Spleen (tissue), 7 donors: ENCODE results near the gene TSHZ3.

Source experiments
- POLR2A ChIP-seq, 3 donors: fragments of 450-650 bp; IDR thresholded peaks; one replicate each; pipeline ENCODE4 v1.5.1; 2017; ENCODE audit warnings: antibody characterized with exemption in 3 of 3, mild to moderate bottlenecking in 1 of 3
- POLR2AphosphoS5 ChIP-seq, 3 donors: sonication (generic); formaldehyde crosslinking; IDR thresholded peaks; one replicate each; pipeline ENCODE4 v1.5.1; 2017; ENCODE audit warnings: antibody characterized with exemption in 3 of 3
- TF ChIP-seq, protein P1 (sequence below), 11 experiments: fragments of 200-600 bp in 7 of 11; fragments of 450-650 bp in 4 of 11; sonication (generic) in 4 of 11; IDR thresholded peaks in 8 of 11; conservative IDR thresholded peaks in 3 of 11; 1 replicate in 7 of 11; 2 replicates in 4 of 11; pipeline versions ENCODE4 v1.4.0 to v1.8.0; 2016 to 2021; ENCODE audit warnings: antibody characterized with exemption in 11 of 11, inconsistent platforms in 4 of 11, mild to moderate bottlenecking in 1 of 11
- donor health status: DM: no; HTN: no; CAD: no; lungs with moderate emphysema.
- donor health status: DM: no; HTN: no; CAD: no.
- donor health status: DM: no; HTN: no; CAD: no.

DNA sequence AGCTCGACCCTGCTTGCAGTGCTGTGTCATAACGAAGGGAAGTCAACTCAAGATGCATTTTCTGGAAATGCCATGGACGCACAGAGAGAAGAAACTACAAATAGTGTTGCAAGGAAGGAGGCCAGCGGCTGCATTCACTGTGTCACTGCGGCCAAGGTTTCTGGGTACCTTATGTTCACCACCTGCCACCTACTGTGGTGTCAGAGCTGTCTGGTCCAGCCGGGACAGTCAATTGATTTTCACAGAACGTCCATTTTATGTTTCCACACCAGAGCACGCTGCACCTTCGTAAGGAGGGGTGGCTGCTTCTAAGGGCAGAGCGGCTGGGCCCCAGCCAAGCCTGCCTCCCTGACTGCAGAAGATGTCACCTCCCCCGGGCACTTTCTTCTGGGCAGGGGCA lies 17.7 kb downstream of the TSHZ3 start:
- TF ChIP-seq, protein P1, sequence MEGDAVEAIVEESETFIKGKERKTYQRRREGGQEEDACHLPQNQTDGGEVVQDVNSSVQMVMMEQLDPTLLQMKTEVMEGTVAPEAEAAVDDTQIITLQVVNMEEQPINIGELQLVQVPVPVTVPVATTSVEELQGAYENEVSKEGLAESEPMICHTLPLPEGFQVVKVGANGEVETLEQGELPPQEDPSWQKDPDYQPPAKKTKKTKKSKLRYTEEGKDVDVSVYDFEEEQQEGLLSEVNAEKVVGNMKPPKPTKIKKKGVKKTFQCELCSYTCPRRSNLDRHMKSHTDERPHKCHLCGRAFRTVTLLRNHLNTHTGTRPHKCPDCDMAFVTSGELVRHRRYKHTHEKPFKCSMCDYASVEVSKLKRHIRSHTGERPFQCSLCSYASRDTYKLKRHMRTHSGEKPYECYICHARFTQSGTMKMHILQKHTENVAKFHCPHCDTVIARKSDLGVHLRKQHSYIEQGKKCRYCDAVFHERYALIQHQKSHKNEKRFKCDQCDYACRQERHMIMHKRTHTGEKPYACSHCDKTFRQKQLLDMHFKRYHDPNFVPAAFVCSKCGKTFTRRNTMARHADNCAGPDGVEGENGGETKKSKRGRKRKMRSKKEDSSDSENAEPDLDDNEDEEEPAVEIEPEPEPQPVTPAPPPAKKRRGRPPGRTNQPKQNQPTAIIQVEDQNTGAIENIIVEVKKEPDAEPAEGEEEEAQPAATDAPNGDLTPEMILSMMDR (IDR thresholded peaks at IDR 0.05 in 8 of 11, conservative IDR thresholded peaks at IDR 0.05 in 3 of 11), result no peak
- TF ChIP-seq POLR2A (IDR thresholded peaks at IDR 0.05), result no peak
- no peak for TF ChIP-seq POLR2AphosphoS5 (IDR thresholded peaks at IDR 0.05)
